EL (cell line): ENCODE measurements around the gene MNDA.

Experiments used
- DNase-seq: peaks from one replicate; pipeline ENCODE4 v3.0.0-alpha.2; 2016

MNDA gene

GRCh38 chr1:158830904-158831507 is at the start of gene MNDA:
Gene MNDA, plus strand, starts transcription at chr1:158831351. Its CDS starts 10,803 bp downstream, at chr1:158842154.
- no peak for DNase-seq

DNA sequence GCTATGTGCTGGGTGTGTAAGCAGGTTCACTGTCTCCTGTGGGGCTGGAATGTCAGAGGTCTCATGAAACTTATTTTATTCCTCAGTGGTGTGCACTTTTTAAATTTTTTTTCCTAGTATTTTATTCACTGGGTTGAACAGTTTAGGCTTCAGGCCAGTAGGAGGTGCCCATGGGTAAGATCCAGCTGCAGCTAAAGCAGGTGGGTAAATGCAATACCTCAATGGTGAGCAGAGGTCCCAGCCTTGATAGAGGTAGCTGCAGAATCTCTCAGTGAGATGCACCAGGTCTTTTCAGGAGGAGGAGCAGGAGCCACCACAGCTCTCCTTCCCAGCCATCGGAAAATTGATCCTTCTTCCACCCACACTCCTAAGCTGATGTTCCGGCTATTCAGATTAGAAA is 37.5 kb upstream of the MNDA start:
- DNase-seq, result no peak

DNA sequence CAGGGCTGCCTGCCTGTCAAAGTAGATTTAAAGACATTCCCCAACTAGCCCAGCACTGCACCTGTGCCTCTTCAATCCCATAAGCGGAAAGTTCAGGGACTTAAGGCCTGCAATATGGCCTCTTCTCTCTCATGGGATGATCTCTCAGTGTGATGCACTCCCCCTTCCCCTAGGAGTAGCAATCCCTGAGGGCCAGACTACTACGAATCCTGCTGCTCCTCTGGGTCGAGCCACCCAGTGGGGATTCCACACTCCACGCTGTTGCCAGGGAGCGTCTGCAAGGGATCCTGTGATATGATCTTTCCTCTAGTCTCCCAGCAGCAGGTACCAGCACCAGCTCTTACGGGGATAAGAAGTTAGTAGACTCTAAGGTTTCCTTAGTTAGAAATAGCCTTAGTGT is 36.9 kb upstream of the MNDA start:
- DNase-seq, result no peak

GRCh38 chr1:158798531-158798930 is 32.6 kb upstream of the MNDA start:
- no peak for DNase-seq

GRCh38 chr1:158799689-158800088 is 31.5 kb upstream of the MNDA start:
- no peak for DNase-seq

GRCh38 chr1:158800526-158800925 is 30.6 kb upstream of the MNDA start:
- DNase-seq, result no peak

- DNase-seq, result no peak
These were observed 29.8 kb upstream of the MNDA start for GRCh38 chr1:158801396-158801795.

DNA sequence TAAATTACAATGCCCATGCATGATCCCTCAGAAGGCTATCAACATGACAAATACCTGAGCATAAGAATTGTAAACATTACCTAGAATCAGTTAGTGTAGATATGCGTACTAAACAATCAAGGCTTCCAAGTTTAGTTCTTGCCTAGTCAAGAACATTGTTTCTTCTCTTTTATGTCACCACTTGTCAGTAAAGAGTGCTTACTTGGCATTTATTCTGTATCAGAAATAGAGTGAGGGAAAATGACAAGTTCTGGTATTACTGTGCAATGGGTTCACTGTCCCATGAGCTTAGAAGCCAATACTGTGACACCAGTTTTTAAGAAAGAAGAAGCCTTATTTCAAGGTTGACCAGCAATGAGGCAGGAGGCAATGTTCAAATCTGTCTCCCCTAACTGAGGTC is 27.5 kb upstream of the MNDA start:
- no peak for DNase-seq

DNA sequence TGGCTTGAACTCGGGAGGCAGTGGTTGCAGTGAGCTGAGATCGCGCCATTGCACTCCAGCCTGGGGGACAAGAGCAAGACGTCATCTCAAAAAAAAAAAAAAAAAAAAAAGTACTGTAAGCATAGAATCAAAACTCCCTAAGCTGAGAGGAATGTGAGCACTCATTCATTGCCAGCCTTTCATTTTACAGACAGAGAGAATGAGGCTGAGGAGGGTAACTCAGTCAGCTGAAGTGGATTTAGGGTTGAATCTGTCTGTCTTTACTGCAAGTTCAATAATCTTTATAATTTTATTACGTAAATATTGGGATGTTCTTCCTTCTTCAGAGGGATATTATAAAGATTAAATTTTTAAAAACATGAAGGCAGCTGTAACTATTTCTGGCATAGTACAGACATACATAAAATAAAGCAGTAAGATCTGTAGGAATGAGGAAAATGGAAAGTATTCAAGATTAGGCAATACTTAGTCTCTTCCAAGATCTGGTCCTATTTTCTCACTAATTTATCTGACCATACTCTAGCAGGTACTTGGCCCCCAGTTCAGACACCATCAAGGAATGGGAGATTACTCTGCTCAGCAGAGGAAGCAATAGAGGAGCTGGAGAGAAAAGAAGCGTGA is 24.1 kb upstream of the MNDA start:
- DNase-seq, result no peak

- no peak for DNase-seq
These were observed 21.9 kb upstream of the MNDA start for GRCh38 chr1:158809256-158809655.

DNA sequence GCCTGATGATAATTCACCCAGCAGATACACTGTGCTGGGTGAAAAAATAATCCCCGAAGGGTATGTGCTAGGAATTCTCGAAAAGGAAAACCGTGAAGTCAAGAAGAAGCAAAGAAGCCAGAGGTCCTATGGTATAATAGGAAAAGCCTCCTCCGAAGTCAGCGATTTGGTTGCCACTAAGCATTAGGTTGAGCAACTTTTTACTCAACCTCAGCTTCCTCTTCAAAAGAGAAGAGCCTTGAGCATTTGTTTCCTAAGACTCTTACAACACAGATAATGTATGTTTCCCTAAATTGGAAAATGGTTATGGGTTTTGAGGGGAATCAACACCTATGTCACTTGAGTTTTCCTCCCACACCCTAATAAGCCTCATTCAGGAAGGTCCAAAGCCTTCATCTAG is 21.3 kb upstream of the MNDA start:
- no peak for DNase-seq

GRCh38 chr1:158810311-158810710 is 20.8 kb upstream of the MNDA start:
- DNase-seq, result no peak

DNA sequence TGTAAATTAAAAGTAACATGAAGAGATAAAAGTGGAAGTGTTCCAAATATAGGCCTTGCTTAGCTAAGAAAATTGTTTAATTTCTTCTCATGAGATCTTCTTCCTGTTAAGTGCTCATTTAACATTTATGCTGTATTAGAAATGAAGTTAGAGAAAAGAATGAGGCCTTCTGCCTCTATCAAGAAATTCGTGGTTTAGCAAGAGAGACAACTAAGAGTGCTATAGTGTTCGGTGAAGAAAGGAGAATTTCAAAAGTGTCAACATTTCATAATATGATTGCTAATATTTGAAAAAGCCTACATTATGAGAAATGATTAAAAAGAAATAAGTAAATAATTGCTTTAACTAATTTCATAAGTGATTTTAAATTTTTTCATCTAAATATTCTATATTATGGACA is 18.8 kb upstream of the MNDA start:
- DNase-seq, result no peak

DNA sequence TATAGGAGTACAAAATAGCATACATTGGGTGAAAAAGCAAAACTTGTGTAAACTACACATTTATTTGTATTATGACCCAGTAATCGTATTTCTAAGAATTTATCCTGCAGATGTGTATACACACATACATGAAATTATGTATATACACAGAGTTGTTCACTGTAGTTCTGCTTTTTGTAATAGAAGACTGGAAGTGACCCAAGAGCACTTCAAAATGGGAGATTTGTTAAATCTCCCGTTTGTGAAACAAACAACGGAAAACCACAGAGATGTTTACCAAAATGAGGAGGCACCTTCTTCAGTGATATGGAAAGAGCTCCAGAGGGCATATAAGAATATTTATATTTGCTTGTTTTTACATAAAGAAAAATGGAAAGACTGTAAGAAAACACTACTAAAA is 18.0 kb upstream of the MNDA start:
- no peak for DNase-seq

DNA sequence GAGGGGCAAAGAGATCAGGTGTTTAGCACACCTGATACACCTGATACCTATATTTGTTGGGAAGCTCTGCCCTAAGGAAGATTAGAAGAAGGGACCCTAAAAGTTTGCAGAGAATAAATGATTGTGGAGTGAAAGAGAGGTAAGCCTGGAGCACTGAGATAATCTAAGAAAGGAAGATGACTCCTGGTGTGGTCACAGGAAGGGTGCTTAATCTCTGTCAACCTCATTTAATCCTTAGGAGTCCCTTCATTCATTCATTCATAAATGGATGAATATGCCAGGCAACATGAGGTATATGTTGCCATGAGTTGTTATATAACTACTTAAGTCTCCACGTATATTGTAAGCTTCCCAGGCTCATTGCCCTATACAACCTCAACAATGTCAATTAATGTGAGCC is 16.2 kb upstream of the MNDA start:
- DNase-seq, result no peak

GRCh38 chr1:158818560-158818959 is 12.6 kb upstream of the MNDA start:
- DNase-seq, result no peak

- DNase-seq, result no peak
These were observed 12.1 kb upstream of the MNDA start for GRCh38 chr1:158818975-158819431.

DNA sequence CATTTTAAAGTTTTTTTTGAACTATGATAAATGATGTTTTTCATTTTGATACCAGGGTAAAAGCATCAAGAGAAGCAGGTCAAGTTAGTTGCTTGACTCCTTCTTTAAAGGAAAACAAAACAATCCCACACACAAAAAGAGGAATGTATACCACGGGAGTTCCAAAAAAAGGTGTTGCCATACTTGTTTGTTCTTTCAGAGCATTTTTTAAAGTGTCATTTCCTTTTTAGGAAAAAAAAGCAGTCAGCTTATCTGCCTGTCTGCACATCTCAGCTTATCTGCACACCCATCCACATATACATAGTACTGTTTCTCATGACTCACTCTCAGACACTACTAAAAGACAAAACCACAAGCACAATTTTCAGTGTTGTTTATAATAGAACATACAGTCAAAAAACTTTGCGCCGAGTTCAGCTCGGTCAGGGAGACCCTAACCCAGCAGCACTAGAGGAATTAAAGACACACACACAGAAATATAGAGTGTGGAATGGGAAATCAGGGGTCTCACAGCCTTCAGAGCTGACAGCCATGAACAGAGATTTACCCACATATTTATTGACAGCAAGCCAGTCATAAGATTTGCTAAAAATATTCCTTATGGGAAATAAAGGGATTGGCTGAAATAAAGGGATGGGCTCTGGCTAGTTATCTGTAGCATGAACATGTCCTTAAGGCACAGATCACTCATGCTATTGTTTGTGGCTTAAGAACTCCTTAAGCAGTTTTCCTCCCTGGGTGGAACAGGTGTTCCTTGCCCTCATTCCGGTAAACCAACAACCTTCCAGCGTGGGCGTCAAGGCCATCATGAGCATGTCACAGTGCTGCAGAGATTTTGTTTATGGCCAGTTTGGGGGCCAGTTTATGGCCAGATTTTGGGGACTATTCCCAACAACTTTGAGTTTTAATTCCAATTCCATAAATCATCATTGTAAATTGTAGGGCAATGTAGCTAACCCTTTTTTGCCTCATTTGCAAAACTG is 11.4 kb upstream of the MNDA start:
- no peak for DNase-seq

GRCh38 chr1:158821723-158822122 is 9.4 kb upstream of the MNDA start:
- DNase-seq, result no peak

DNA sequence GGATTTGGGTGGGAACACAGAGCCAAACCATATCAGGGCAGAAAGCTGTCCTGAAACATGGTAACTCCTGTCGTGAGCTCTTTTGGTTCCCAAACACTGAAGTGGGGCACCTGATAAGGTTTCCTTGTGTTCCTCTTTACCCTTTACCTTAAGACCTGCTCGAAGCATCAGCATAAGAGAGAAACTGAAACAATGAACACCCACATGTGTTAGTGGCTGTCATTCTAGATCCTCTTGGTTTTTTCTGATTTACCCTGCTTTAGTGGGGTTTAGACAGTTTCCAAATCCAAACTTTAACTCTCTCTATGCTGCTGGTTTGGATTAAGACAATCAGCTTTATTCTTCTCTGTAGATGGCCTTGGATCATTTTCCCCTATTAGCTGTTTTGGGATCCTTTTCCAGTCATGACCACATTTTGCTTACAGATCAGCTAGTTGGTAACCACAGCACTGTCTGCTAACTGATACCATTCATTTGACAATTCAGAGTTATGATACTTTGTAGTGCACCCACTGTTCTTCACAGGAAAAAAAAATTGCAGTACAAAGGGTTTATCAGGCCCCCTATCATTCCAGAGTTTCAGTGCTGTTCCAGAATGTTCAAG is 975 bp upstream of the MNDA start:
- DNase-seq, result no peak

DNA sequence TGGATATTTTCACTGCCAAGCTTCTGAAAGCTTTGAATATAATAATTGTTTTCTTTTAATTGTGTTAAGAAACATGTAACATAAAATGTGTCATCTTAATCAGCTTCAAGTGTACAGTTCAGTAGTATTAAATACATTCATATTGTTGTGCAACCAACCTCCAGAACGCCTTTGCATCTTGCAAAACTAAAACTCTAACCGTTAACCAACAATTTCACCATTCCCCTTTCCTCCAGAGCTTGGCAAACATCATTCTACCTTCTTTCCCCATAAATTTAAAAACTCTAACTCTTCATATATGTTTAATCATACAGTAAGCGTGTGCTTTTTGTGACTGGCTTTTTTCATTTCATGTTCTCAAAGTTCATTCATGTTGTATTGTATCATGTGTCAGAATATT is 2.1 kb downstream of the MNDA start:
- DNase-seq, result no peak

DNA sequence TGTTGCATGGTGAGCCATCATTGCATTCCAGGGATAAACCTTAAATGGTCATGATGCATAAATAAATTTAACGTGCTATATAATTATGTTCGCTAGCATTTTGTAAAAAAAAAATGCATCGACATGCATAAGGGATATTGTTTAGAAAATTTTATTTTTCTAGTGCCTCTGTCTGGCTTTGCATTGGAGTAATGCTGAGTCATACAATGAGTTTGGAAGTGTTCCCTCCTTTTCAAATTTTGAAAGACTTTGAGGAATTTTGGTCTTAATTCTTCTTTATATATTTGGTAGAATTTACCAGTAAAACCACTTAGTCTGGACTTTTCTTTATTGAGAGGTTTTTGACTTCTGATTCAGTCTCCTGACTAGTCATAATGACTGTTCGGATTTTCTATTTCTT is 4.9 kb downstream of the MNDA start:
- no peak for DNase-seq

- no peak for DNase-seq
These were observed 7.5 kb downstream of the MNDA start for GRCh38 chr1:158838660-158839059.
